SK-N-SH treated with all-trans-retinoic acid at 6 μM for 48 hours (cell line): ENCODE results near the gene IP6K3.

Source experiments
- ATAC-seq: fragments of 200-7000 bp; cut with Tn5 transposase; 3 replicates; pipeline ENCODE4 v1.9.1; 2020; ENCODE audit warnings: mild to moderate bottlenecking, moderate library complexity
- ARNTL ChIP-seq: fragments of 450-650 bp; formaldehyde crosslinking; IDR thresholded peaks from 2 replicates; pipeline ENCODE4 v1.5.0; 2020; ENCODE audit warnings: low read depth, mild to moderate bottlenecking, moderate library complexity, borderline replicate concordance
- BACH2 ChIP-seq: fragments of 250-450 bp; sonication (Bioruptor Pico); IDR thresholded peaks from 2 replicates; pipeline ENCODE4 v1.9.0; 2021; ENCODE audit warnings: mild to moderate bottlenecking, borderline replicate concordance
- CSDC2 ChIP-seq: fragments of 250-450 bp; sonication (Bioruptor Pico); IDR thresholded peaks from 2 replicates; pipeline ENCODE4 v1.5.0; 2020; ENCODE audit warnings: mild to moderate bottlenecking, moderate library complexity
- ESRRG ChIP-seq: fragments of 250-450 bp; sonication (Bioruptor Pico); IDR thresholded peaks from 2 replicates; pipeline ENCODE4 v1.6.1; 2021; ENCODE audit warnings: mild to moderate bottlenecking
- GLIS3 ChIP-seq: fragments of 250-450 bp; sonication (Bioruptor Pico); IDR thresholded peaks from 2 replicates; pipeline ENCODE4 v1.5.0; 2020; ENCODE audit warnings: mild to moderate bottlenecking, moderate library complexity
- ISL1 ChIP-seq: fragments of 250-450 bp; sonication (Bioruptor Pico); IDR thresholded peaks from 2 replicates; pipeline ENCODE4 v2.1.2; 2022; ENCODE audit warnings: mild to moderate bottlenecking, moderate library complexity
- OSR1 ChIP-seq: fragments of 250-450 bp; sonication (Bioruptor Pico); IDR thresholded peaks from 2 replicates; pipeline ENCODE4 v1.8.0; 2022; ENCODE audit warnings: moderate library complexity, mild to moderate bottlenecking, inconsistent platforms
- PPARA ChIP-seq: fragments of 250-450 bp; sonication (Bioruptor Pico); IDR thresholded peaks from 2 replicates; pipeline ENCODE4 v1.5.0; 2020; ENCODE audit warnings: mild to moderate bottlenecking, borderline replicate concordance
- RARB ChIP-seq: fragments of 250-450 bp; sonication (Bioruptor Pico); IDR thresholded peaks from 2 replicates; pipeline ENCODE4 v1.8.0; 2021; ENCODE audit warnings: mild to moderate bottlenecking, moderate library complexity
- SNAI2 ChIP-seq: fragments of 250-450 bp; sonication (Bioruptor Pico); IDR thresholded peaks from 2 replicates; pipeline ENCODE4 v1.5.0; 2020; ENCODE audit warnings: mild to moderate bottlenecking, moderate library complexity
- TCF4 ChIP-seq: fragments of 250-450 bp; sonication (Bioruptor Pico); IDR thresholded peaks from 2 replicates; pipeline ENCODE4 v1.8.0; 2021; ENCODE audit warnings: mild to moderate bottlenecking, moderate library complexity, borderline replicate concordance
- TOX ChIP-seq: fragments of 250-450 bp; sonication (Bioruptor Pico); IDR thresholded peaks from 2 replicates; pipeline ENCODE4 v1.8.0; 2021; ENCODE audit warnings: mild to moderate bottlenecking, moderate library complexity, borderline replicate concordance
- ZC3H10 ChIP-seq: fragments of 250-450 bp; sonication (Bioruptor Pico); IDR thresholded peaks from 2 replicates; pipeline ENCODE4 v1.5.1; 2021; ENCODE audit warnings: mild to moderate bottlenecking, moderate library complexity
- ZFP3 ChIP-seq: fragments of 250-450 bp; sonication (Bioruptor Pico); IDR thresholded peaks from 2 replicates; pipeline ENCODE4 v1.5.0; 2020; ENCODE audit warnings: mild to moderate bottlenecking, moderate library complexity
- ZFP30 ChIP-seq: fragments of 450-650 bp; formaldehyde crosslinking; IDR thresholded peaks from 2 replicates; pipeline ENCODE4 v1.5.0; 2022; ENCODE audit warnings: mild to moderate bottlenecking, moderate library complexity
- ZNF565 ChIP-seq: fragments of 450-650 bp; formaldehyde crosslinking; conservative IDR thresholded peaks from 2 replicates; pipeline ENCODE4 v1.5.0; 2020; ENCODE audit warnings: low read depth, mild to moderate bottlenecking, moderate library complexity
- ZNF70 ChIP-seq: fragments of 450-650 bp; formaldehyde crosslinking; IDR thresholded peaks from 2 replicates; pipeline ENCODE4 v1.5.0; 2020; ENCODE audit warnings: mild to moderate bottlenecking, moderate library complexity
- ZNF8 ChIP-seq: fragments of 450-650 bp; formaldehyde crosslinking; IDR thresholded peaks from 2 replicates; pipeline ENCODE4 v1.5.0; 2020; ENCODE audit warnings: mild to moderate bottlenecking, moderate library complexity
- TF ChIP-seq, protein P1 (sequence below): fragments of 250-450 bp; sonication (Bioruptor Pico); IDR thresholded peaks from 2 replicates; pipeline ENCODE4 v1.8.0; 2021; ENCODE audit warnings: low read depth, mild to moderate bottlenecking, moderate library complexity, borderline replicate concordance
- TF ChIP-seq, protein P2 (sequence below): fragments of 250-450 bp; sonication (Bioruptor Pico); IDR thresholded peaks from 2 replicates; pipeline ENCODE4 v1.5.1; 2021; ENCODE audit warnings: mild to moderate bottlenecking, moderate library complexity
- TF ChIP-seq, protein P3 (sequence below): fragments of 250-450 bp; sonication (Bioruptor Pico); IDR thresholded peaks from 2 replicates; pipeline ENCODE4 v1.5.1; 2020; ENCODE audit warnings: low read depth, mild to moderate bottlenecking, moderate library complexity
- TF ChIP-seq, protein P4 (sequence below): fragments of 250-450 bp; sonication (Bioruptor Pico); IDR thresholded peaks from 2 replicates; pipeline ENCODE4 v1.5.0; 2020; ENCODE audit warnings: mild to moderate bottlenecking, moderate library complexity

IP6K3 gene

DNA sequence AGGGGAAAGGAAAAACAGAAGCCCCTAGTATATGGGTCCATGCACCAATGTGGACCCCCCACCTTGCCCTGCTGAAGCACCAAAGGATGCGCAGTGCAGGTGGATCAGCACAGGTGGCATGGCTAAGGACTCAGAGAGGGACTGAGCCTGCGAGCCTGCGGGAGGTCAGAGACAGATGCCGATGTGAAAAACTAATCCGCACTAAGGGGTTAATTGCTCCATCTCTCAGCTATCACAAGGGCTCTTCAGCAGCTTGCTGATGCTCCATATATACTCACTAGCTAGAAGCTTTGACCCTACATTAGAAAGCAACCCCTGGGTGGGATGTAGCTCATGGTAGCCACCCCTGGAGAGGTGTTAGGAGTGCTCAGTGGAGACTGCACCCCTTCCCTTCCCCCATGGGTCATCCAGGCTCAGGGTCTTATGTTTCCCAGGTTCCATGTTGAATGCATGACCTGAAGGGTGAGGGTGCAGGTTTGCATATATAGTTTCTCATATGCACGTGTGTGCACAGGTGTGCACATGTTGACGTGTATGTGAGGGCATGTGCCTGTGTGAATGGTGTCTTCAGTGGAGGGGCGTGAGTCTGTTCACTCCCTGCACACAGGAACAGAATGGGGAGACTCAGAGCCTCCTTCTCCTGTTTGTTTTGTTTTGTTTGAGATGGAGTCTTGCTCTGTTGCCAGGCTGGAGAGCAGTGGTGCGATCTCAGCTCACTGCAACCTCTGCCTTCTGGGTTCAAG, 13.4 kb upstream of the IP6K3 start:
- TF ChIP-seq ARNTL (CRISPR knock-in tag) (no peak), ZNF70 (CRISPR knock-in tag) (no peak), CSDC2 (CRISPR knock-in tag) (no peak), TCF4 (CRISPR knock-in tag) (no peak), ZNF565 (CRISPR knock-in tag) (no peak), ZFP30 (CRISPR knock-in tag) (no peak), BACH2 (CRISPR knock-in tag) (no peak), ESRRG (CRISPR knock-in tag) (no peak), ZC3H10 (no peak), GLIS3 (no peak), OSR1 (CRISPR knock-in tag) (no peak), ZNF8 (CRISPR knock-in tag) (no peak), TOX (no peak), PPARA (no peak)
- TF ChIP-seq, protein P1, sequence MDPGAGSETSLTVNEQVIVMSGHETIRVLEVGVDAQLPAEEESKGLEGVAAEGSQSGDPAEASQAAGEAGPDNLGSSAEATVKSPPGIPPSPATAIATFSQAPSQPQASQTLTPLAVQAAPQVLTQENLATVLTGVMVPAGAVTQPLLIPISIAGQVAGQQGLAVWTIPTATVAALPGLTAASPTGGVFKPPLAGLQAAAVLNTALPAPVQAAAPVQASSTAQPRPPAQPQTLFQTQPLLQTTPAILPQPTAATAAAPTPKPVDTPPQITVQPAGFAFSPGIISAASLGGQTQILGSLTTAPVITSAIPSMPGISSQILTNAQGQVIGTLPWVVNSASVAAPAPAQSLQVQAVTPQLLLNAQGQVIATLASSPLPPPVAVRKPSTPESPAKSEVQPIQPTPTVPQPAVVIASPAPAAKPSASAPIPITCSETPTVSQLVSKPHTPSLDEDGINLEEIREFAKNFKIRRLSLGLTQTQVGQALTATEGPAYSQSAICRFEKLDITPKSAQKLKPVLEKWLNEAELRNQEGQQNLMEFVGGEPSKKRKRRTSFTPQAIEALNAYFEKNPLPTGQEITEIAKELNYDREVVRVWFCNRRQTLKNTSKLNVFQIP (CRISPR knock-in tag): no peak
- TF ChIP-seq, protein P2, sequence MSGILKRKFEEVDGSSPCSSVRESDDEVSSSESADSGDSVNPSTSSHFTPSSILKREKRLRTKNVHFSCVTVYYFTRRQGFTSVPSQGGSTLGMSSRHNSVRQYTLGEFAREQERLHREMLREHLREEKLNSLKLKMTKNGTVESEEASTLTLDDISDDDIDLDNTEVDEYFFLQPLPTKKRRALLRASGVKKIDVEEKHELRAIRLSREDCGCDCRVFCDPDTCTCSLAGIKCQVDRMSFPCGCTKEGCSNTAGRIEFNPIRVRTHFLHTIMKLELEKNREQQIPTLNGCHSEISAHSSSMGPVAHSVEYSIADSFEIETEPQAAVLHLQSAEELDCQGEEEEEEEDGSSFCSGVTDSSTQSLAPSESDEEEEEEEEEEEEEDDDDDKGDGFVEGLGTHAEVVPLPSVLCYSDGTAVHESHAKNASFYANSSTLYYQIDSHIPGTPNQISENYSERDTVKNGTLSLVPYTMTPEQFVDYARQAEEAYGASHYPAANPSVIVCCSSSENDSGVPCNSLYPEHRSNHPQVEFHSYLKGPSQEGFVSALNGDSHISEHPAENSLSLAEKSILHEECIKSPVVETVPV (CRISPR knock-in tag): no peak
- TF ChIP-seq, protein P3, sequence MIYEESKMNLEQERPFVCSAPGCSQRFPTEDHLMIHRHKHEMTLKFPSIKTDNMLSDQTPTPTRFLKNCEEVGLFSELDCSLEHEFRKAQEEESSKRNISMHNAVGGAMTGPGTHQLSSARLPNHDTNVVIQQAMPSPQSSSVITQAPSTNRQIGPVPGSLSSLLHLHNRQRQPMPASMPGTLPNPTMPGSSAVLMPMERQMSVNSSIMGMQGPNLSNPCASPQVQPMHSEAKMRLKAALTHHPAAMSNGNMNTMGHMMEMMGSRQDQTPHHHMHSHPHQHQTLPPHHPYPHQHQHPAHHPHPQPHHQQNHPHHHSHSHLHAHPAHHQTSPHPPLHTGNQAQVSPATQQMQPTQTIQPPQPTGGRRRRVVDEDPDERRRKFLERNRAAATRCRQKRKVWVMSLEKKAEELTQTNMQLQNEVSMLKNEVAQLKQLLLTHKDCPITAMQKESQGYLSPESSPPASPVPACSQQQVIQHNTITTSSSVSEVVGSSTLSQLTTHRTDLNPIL (CRISPR knock-in tag): no peak
- ATAC-seq: no peak

DNA sequence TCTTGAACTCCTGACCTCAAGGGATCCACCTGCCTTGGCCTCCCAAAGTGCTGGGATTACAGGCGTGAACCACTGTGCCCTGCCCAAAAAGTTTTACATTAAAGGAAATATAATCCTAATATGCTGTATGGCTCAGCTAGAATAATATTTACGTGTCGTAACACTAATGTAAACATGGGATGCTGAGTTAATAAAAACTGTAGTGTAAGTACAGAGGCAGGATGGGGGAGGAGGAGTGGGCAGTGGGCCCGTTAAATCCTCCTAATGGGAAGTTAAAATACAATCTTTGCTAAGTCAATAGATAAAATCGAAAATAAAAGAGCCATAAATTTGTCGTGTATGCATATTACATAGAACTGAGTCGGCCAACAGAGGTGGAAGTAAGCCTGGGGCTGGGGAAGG, 12.1 kb upstream of the IP6K3 start:
- TF ChIP-seq PPARA (no peak), RARB (CRISPR knock-in tag) (no peak), ARNTL (CRISPR knock-in tag) (no peak), CSDC2 (CRISPR knock-in tag) (no peak), BACH2 (CRISPR knock-in tag) (no peak), ISL1 (CRISPR knock-in tag) (no peak), TCF4 (CRISPR knock-in tag) (no peak), OSR1 (CRISPR knock-in tag) (no peak), ZNF565 (CRISPR knock-in tag) (no peak), TOX (no peak), ZFP3 (CRISPR knock-in tag) (no peak)
- TF ChIP-seq, protein P4, sequence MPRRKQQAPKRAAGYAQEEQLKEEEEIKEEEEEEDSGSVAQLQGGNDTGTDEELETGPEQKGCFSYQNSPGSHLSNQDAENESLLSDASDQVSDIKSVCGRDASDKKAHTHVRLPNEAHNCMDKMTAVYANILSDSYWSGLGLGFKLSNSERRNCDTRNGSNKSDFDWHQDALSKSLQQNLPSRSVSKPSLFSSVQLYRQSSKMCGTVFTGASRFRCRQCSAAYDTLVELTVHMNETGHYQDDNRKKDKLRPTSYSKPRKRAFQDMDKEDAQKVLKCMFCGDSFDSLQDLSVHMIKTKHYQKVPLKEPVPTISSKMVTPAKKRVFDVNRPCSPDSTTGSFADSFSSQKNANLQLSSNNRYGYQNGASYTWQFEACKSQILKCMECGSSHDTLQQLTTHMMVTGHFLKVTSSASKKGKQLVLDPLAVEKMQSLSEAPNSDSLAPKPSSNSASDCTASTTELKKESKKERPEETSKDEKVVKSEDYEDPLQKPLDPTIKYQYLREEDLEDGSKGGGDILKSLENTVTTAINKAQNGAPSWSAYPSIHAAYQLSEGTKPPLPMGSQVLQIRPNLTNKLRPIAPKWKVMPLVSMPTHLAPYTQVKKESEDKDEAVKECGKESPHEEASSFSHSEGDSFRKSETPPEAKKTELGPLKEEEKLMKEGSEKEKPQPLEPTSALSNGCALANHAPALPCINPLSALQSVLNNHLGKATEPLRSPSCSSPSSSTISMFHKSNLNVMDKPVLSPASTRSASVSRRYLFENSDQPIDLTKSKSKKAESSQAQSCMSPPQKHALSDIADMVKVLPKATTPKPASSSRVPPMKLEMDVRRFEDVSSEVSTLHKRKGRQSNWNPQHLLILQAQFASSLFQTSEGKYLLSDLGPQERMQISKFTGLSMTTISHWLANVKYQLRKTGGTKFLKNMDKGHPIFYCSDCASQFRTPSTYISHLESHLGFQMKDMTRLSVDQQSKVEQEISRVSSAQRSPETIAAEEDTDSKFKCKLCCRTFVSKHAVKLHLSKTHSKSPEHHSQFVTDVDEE (CRISPR knock-in tag): no peak
- TF ChIP-seq, protein P1 (CRISPR knock-in tag): no peak
- no peak for ATAC-seq

DNA sequence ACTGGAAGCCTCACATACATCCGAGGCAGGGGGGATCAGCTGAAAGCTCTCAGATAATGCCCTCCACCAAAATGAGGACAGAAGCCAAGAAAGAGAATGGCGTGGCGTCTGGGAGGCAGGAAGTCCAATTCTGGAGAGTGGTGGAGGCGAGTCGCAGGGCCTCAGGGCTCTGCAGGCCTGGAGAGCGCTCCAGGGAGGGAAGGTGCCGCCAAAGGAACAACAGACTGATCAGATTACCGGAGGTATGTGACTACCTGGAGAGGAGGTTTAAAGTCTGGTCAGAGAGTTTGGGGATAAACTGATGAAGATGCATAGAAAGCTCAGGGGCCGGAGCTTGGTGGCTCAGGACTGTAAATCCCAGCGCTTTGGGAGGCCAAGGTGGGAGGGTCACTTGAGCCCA, 11.2 kb upstream of the IP6K3 start:
- TF ChIP-seq ZNF70 (CRISPR knock-in tag): peak; percentile 91
- no peak for TF ChIP-seq SNAI2 (CRISPR knock-in tag)
- TF ChIP-seq, all 23 proteins: peak for 1
- no peak for ATAC-seq
